GM12873 (cell line): ENCODE measurements around the gene GATA5.

Source experiments
- CTCF ChIP-seq: IDR thresholded peaks from 2 replicates; pipeline ENCODE4 v1.5.1; 2012; ENCODE audit warnings: low read depth, mild to moderate bottlenecking, moderate library complexity, low read length, control low read depth; ENCODE audit not compliant: insufficient read depth; ENCODE audit errors: missing control alignments

GATA5 gene

GRCh38 chr20:62517901-62518610 lies 42.3 kb upstream of the GATA5 start:
- no peak for TF ChIP-seq CTCF

- no peak for TF ChIP-seq CTCF
Observed at GRCh38 chr20:62517168-62517567, 41.4 kb upstream of the GATA5 start.

- no peak for TF ChIP-seq CTCF
Observed at GRCh38 chr20:62516338-62516737, 40.5 kb upstream of the GATA5 start.

GRCh38 chr20:62515826-62516225 lies 40.0 kb upstream of the GATA5 start:
- TF ChIP-seq CTCF: no peak

- TF ChIP-seq CTCF: no peak
Observed at GRCh38 chr20:62515280-62515679, 39.5 kb upstream of the GATA5 start.

GRCh38 chr20:62513991-62514390 lies 38.2 kb upstream of the GATA5 start:
- no peak for TF ChIP-seq CTCF

- no peak for TF ChIP-seq CTCF
Observed at GRCh38 chr20:62511915-62512610, 36.3 kb upstream of the GATA5 start.
